ENCODE measurements around the gene GPR15LG.

DNA sequence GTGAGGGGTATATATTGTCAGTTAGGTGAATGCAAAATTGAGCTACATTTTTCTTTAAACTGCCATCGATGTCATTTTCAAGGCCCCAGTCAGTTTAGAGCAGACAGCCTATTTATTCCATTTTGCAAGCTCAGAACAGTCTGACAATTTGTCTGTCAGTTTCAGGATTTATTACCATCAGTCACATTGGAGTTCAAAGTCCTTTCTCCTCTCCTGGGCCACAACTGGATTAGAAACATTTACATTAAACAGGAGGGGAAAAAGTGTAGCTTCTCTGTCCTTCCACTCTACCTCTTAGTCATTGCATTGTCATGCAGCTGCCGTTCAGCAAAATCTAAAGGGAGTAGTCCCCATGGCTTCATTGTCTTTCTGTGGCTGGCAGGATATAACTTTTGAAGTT lies 37.8 kb upstream of the GPR15LG start:
- TF ChIP-seq, protein P1, sequence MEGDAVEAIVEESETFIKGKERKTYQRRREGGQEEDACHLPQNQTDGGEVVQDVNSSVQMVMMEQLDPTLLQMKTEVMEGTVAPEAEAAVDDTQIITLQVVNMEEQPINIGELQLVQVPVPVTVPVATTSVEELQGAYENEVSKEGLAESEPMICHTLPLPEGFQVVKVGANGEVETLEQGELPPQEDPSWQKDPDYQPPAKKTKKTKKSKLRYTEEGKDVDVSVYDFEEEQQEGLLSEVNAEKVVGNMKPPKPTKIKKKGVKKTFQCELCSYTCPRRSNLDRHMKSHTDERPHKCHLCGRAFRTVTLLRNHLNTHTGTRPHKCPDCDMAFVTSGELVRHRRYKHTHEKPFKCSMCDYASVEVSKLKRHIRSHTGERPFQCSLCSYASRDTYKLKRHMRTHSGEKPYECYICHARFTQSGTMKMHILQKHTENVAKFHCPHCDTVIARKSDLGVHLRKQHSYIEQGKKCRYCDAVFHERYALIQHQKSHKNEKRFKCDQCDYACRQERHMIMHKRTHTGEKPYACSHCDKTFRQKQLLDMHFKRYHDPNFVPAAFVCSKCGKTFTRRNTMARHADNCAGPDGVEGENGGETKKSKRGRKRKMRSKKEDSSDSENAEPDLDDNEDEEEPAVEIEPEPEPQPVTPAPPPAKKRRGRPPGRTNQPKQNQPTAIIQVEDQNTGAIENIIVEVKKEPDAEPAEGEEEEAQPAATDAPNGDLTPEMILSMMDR (IDR thresholded peaks at IDR 0.05), result no peak
- TF ChIP-seq POLR2AphosphoS5 (IDR thresholded peaks at IDR 0.05), result peak in 2 of 3 donors; percentile 8 to 37
- no peak for TF ChIP-seq POLR2A (IDR thresholded peaks at IDR 0.05)
- no peak for TF ChIP-seq EP300 (IDR thresholded peaks at IDR 0.05; ENCODE audit: low read depth)
